ENCODE data around the gene CHKB.
"Not testable (repeated sequence)": the region's sequence is repeated elsewhere in the genome, so short reads cannot be mapped to it uniquely, and the experiment has no call there.

The CHKB gene, protein sequence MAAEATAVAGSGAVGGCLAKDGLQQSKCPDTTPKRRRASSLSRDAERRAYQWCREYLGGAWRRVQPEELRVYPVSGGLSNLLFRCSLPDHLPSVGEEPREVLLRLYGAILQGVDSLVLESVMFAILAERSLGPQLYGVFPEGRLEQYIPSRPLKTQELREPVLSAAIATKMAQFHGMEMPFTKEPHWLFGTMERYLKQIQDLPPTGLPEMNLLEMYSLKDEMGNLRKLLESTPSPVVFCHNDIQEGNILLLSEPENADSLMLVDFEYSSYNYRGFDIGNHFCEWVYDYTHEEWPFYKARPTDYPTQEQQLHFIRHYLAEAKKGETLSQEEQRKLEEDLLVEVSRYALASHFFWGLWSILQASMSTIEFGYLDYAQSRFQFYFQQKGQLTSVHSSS

DNA sequence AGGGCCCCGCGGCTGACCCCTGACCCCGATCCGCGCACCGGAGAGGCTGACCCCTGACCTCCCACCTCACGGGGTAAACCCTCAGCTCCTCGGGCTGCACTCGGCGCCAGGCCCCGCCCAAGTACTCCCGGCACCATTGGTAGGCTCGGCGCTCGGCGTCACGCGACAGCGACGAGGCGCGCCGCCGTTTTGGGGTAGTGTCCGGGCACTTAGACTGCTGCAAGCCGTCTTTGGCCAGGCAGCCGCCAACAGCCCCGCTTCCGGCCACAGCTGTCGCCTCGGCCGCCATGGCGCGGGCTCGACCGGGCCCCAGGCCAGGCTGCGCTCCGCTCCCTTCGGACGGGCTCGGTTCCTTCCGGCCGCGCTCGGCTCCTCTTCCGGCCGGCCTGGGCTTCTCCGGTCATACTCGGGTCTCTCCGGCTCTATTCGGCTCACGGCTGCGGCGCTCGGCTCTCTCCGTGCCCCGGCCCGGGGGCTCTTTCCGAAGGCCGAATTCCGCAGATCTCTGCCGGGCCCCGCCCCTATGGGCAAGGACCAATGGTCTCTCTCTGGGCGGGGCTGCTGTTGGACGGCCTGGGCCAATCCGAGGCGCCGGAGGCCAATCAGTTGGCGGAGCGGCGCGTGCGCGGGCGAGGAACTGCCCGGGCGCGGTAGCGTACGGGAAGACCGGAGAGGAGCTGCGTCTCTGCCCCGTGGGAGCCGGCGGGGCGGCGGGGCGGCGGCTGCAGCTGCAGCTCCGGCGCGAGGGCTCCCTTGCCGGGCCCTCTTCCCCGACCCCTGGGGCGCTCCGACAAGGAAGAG is at the start of gene CHKB:
TSS of gene CHKB (minus strand) at position 357 of the 801 bp plus-strand sequence. CDS start at position 289, 68 bp downstream.
- peak; percentile 96 for FAIRE-seq

GRCh38 chr22:50630376-50630775 is 47.7 kb upstream of the CHKB start:
- no peak for FAIRE-seq

- no peak for FAIRE-seq
These were observed 46.0 kb upstream of the CHKB start for GRCh38 chr22:50628543-50629134.

DNA sequence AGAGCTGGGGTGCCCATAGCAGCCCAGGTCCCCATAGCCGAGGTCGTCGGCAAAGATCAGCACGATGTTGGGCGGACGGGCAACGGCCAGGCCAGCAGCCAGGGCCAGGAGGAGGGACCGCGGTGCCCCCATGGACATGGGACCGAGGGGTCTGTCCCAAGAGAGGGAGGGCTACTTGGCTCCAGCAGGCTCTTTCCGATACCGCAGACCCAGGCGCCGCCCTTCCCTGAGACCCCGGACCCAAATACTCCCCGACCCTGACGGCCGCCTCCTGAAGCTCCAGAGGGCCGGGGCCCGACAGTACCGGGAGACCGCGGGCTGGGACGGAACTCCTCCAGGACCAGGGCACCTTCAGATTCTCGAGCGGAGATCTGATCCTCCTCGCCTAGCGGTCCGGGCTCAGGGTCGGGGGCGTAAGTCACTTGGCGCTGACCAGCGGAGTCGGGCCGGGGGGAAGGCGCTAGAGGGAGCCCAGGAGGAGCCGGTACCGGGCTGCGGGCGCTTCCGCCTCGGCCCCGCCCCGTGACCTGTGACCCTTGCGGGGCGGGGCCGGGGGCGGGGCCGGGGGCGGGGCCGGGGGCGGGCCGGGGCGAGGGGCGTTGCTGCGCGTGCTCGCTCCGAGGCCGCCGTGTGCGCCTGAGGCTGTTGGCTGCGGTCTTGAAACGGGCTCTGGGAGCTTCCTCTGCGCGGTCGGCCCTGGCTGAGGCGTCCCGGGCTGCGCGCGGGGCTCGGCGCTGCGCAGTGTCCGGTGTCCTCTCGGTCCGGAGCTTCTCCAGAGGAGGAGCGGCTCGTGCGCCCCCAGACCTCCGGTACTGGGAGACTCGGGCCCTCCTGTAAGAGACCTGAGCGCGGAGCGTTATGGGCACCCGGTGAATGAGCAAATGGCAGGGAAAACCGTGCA is 45.2 kb upstream of the CHKB start, which contains the start of gene ARSA:
TSS of gene ARSA (minus strand) at position 511 of the 901 bp plus-strand sequence. CDS start at position 138, 373 bp downstream.
- no peak for FAIRE-seq

- no peak for FAIRE-seq
These were observed 44.4 kb upstream of the CHKB start for GRCh38 chr22:50626850-50627641.

GRCh38 chr22:50626314-50626849 is 43.7 kb upstream of the CHKB start:
- FAIRE-seq = no peak

GRCh38 chr22:50625568-50626313 is 43.1 kb upstream of the CHKB start:
- no peak for FAIRE-seq

DNA sequence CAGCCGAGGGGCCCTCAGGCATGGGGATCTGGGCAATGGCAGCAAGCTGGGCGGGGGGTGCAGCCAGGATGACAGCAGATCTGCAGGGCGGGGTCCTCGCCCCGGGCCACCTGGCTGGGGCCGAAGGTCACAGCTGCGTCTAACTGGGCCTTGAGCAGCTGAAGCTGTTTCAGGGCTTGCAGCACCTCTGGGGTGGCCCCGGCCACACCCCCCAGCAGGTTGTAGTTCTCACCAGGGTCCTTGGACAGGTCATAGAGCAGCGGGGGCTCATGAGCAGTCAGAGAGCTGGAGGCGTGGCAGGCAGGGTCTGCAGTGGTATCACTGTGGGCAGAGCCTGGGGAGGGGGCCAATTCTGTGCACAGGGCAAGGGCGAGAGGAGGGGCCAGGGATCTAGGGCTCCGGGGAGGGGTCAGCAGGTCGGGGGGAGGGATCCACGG is 42.5 kb upstream of the CHKB start:
- no peak for FAIRE-seq

DNA sequence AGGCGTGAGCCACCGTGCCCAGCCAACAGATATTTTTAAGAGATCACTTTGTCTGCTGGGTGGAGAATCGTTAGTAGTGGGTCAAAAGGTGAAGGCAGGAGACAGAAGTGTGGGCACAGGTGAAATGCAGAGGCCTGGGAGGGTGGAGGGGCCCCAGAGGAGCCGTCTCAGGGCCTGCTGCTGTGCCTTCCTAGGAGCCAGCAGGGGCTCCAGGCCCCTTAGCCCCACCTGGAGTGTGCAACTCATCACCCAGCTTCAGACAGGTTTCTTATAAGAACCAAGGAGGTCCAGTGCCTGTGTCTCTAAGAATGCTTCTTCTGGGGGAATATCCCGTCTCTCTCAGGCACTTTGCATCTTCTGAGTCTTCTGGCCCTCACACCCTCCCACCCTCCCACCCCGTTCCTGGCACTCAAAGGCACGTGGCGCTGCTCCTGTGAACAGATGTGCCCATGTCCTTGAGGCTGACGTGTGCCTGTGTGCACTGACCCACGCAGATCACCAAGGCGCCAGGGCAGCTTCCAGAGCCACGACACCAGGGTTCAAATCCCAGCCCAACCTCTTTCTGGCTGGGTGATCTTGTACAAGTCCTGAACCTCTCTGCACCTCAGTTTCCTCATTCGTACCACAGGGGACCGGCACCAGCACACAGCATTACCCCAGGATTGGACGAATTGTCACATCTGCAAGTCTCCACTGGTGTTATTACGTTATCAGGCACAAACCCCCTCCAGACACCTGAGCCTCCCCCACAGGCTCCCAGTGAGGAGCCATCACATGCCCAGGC is 41.9 kb upstream of the CHKB start:
- FAIRE-seq = no peak

DNA sequence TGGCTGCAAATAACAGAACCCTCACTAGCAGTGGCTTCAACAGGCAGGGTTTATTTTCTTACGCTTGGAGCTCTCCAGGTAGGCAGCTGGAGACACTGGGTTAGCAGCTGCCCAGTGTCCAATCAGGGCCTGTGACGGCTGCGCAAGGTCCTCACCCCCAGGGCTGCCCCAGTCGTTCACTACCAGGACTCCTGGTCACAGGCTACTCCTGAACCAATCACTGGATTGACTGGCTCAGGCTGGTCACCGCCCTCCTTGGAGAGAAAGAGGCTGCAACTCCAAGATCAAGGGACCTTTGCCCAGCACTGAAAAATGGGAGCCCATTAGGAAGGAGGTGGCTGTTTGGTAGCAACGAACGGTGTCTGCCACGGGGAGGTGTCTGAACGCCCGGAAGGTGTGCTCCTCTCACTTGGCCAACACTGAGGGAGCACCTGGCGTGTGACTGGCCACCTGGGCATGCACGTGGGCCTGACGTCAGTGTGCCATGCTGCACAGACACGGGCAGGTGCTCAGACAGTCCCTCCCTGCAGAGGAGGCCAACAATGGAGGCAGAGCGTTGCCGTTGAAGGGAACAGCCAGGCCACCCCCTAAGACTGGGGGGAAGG is 40.2 kb upstream of the CHKB start:
- peak; percentile 47 for FAIRE-seq

GRCh38 chr22:50621948-50622722 is 39.5 kb upstream of the CHKB start:
- peak; percentile 49 for FAIRE-seq

GRCh38 chr22:50621356-50621880 is 38.8 kb upstream of the CHKB start:
- FAIRE-seq = no peak

- no peak for FAIRE-seq
These were observed 38.1 kb upstream of the CHKB start for GRCh38 chr22:50620593-50621355.

- FAIRE-seq = not testable (repeated sequence)
These were observed 31.6 kb upstream of the CHKB start for GRCh38 chr22:50614296-50614695.

- no peak for FAIRE-seq
These were observed 30.8 kb upstream of the CHKB start for GRCh38 chr22:50613291-50613981.

DNA sequence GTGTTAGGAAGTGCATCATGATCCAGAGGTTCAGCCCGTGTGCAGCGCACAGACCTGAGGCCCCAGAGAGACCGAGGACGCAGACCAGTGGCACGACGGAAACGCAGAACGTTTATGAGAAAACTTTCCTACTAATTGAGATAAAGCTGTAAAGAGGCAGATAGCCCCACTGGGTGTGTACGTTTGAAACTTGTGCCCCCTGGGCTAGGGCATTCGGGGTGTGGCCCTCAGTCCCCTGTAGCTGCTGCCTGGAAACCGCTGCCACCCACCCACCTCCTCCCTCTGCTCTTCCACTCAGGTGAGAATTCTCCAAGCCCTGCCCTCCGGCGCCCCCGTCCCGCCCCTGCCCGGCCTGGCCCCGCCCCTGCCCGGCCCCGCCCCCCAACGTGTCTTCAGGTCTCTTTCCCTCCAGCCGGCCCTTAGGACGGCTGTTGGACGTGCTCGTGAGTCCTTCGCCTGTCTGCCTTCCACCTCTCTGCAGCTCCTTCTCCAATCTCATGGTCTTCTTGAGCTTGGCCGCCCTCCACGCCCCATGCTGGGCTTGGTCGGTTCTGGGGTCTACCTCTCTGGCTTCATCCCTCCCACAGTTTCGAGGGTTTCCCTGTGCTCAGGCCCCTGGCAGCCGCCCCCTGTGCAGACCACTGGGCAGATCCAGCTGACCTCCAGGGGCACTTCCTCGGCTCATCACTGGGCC is 30.0 kb upstream of the CHKB start:
- FAIRE-seq = no peak
